CD4-positive, alpha-beta T cell treated with Interleukin-4 for 4 hours (primary cell): ENCODE measurements around the gene RAPH1.
"Not testable (repeated sequence)": the region's sequence is repeated elsewhere in the genome, so short reads cannot be mapped to it uniquely, and the experiment has no call there.

Experiments
- DNase-seq: peaks from one replicate; pipeline ENCODE4 v3.0.0-alpha.2; 2020

The RAPH1 gene

DNA sequence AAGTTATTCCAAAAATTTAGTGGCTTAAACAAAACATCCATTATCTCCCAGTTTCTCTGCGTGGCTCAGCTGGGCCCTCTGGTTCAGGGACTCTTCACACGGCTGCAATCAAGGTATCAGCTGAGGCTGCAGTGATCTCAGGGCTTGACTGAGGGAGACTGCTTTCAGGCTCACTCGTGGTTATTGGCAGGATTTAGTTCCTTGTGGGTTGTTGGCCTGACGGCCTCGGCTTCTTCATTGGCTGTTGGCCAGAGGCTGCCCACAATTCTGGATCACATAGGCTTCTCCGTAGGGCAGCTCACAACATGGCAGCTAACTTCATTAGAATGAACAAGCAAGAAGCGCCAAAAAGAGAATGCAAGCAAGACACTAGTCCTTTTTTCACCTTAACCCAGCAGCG lies 116.8 kb downstream of the RAPH1 start:
- no peak for DNase-seq

- DNase-seq: no peak
These were observed 121.3 kb downstream of the RAPH1 start for GRCh38 chr2:203413796-203414195.

DNA sequence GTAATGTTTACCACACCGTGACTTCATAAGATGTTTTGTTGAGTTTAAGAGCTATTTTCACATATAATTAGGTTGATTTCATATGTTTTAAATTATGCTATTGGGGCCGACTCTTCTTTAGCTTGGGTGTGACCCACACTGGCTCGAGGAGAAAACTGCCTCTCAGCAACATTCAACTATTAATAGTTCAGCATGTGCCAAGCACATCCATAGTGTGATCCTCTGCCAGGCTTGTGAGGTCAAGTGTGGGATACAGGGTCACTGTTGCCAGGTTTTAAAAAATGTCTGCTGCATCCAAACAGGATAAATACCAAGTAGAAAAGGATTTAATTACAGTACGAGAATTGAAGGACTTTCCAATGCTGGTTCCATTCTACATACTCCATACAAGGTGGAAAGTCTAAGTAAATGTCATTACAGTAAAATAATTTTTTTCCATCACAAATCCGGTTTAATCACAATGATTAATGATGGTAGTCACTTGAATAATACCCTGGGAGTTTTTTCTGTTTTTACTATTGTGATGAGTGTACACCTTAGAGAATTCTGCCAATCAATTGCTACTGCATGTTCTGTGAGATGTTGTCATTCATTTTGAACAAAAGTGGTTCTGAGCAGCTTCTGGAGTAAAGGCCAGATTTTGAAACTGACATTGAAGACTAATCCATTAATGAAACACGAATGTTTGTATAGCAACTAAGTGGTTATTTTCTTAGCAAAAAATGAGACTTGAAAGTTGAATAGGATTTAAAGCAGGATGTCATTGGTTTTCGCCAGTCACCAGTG lies 122.4 kb downstream of the RAPH1 start:
- DNase-seq: no peak

DNA sequence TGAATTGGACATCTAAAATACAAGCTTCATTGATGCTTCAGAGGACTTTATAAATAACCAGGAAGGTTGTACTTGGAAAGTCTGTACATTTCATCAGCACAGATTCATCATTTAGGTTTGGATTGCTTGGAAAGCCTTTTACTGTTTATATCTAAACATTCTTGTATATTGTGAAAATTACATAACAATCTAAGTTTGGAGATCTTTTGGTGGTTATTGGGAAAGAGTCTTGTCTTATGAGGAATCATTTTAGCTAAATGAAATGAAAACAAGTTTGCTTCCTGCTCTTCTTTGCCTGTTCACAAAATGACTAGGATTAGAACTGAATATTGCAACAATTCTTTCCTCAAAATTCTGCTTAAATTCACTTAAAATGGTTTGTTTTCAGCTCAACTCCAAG lies 127.6 kb downstream of the RAPH1 start:
- no peak for DNase-seq

DNA sequence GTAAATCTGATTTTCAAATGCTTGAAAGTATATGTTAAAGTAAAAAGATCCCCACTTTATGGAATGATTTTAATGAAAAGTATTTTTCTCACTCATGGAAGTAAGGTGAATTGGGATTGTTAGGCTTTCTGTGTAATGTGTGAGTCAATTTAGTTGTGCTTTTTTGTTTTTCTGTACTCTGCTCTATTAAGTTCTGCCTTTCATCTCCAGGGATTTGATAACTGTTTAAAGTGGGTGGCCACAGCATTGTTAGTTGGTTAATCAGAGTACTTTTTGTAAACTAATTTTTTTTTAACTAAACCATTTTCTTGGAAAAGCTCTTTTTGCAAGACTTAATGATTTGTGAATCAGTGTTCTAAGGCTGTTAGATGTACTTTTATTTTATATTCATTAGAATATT lies 130.1 kb downstream of the RAPH1 start:
- DNase-seq: no peak

GRCh38 chr2:203400805-203401585 lies 134.1 kb downstream of the RAPH1 start:
- no peak for DNase-seq

DNA sequence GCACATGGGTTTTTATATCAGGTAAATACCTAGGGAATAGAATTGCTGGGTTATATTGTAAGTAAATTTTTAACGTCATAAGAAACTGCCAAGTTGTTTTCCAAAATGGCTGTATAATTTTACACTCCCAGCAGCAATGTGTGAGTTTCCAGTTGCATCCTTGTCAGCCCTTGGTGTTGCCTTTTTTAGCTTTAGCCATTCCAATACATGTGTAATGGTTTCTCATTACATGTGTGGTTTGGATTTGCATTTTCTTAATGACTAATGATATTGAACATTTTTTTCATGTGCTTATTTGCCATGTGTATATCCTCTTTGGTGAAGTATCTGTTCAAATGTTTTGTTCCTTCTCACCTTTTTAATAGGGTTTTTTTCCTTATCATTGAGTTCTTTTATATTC lies 136.1 kb downstream of the RAPH1 start:
- no peak for DNase-seq

DNA sequence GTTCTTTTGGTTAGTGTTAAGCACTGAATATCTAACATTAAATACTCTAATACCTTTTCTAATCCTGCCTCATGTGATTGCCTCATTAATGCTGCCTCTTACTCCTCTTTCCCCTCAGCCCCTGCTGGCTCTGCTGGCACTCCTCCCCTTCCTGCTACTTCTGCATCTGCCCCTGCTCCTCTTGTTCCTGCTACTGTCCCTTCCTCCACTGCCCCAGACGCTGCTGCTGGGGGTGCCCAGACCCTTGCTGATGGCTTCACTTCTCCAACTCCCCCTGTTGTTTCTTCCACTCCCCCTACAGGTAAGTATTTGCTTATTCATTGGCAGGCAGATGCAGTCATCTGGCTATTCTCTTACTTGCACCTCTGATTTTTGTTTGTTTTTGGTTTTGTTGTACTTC lies 138.4 kb downstream of the RAPH1 start:
- no peak for DNase-seq

GRCh38 chr2:203395858-203396257 lies 139.2 kb downstream of the RAPH1 start:
- DNase-seq: no peak

DNA sequence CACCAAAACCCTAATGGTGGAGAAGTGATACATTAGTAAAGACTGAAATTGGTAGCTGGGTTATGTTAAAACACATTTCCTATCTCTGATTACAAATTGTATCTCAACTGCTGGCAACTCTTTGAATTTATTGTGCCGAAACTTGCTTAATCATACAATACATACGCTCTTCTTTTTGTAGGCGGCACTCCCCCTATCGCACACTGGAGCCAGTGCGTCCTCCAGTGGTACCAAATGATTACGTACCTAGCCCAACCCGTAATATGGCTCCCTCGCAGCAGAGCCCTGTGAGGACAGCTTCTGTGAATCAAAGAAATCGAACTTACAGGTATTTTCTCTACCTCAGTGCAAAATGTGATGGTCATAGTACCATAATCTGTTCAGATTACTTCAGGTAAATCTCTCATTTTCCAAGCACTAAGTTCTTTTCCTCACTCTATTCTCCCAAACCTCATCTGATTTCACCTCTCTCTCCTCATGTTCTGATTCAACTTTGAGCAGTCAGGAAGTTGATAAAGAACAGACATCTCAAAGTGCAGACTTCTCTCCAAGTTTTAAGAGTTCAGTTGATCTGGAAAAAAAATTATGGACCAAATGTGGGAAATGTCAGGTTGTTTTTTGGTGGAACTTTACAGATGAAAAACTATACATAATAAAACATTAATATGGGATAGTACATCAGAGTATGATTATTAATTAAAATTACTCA lies 140.4 kb downstream of the RAPH1 start:
- DNase-seq: no peak

- not testable (repeated sequence) for DNase-seq
These were observed 146.9 kb downstream of the RAPH1 start for GRCh38 chr2:203388153-203388552.

- no peak for DNase-seq
These were observed 152.1 kb downstream of the RAPH1 start for GRCh38 chr2:203383038-203383437.

DNA sequence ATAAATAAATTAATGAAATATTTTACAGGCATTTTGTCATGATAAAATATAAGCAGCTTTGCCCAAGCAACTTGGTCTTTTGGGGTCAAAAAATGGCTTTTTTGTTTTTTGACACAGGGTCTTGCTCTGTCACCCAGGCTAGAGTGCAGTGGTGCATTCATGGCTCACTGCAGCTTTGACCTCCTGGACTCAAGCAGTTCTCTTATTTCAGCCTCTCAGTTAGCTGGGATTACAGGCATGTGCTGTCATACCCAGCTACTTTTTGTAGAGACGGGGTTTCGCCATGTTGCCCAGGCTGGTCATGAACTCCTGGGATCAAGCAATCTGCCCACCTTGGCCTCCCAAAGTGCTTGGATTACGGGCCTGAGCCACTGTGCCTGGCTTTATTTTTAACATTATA lies 155.9 kb downstream of the RAPH1 start:
- DNase-seq: no peak

DNA sequence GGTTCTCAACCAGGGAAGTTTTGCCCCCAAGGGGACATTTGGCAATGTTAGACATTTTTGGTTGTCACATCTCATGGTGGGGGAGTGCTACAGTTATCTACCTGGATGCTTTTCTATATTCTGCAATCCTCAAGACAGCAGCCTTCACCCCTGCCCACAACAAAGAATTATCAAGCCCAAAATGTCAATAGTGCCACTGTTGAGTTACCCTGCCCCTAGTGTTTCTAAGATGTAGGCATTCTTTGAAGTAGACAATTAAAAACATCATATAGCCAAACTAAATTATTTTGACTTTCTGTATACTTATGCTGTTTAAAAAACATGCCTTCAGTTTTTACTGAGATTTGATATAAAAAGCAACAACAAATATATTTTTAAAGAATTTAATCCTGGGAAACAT lies 158.9 kb downstream of the RAPH1 start:
- DNase-seq: no peak

DNA sequence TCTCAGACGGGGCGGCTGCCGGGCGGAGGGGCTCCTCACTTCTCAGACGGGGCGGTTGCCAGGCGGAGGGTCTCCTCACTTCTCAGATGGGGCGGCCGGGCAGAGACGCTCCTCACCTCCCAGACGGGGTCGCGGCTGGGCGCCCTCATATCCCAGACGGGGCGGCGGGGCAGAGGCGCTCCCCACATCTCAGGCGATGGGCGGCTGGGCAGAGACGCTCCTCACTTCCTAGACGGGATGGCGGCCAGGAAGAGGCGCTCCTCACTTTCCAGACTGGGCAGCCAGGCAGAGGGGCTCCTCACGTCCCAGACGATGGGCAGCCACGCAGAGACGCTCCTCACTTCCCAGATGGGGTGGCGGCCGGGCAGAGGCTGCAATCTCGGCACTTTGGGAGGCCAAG lies 162.4 kb downstream of the RAPH1 start:
- DNase-seq: not testable (repeated sequence)

DNA sequence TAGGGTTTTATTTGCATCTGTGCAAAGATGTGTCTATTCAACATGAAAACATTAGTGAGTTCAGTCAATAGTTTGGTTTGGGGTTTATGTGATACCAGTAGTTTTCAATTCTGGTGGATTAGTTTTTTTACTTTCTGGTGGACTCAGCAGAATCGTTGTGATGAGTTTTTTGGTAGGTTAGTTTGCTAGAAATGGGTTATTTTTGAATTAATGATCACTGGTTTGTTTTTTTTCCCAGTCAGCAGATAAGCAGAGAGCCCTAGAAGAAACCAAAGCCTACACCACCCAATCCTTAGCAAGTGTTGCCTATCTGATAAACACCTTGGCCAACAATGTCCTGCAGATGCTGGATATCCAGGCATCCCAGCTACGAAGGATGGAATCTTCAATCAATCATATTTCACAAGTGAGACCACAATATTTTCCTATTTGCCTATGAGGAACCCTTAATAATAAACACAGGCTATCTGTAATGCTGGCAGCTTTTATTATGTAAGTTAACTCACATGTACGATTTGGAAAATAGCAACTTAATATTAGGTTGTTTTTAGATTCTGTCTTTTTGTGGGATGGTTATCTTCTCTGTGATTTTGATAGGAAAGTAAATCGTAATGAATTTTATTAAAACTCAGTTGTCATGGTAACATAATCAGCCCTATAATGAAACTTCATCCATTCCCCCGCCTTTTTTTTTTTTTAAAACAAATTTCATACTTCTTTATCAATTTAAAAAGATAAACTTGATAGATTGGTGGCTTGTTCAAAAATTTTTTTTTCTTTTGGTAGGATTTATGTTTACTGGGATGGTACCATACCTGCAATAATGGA lies 168.2 kb downstream of the RAPH1 start:
- DNase-seq: no peak

DNA sequence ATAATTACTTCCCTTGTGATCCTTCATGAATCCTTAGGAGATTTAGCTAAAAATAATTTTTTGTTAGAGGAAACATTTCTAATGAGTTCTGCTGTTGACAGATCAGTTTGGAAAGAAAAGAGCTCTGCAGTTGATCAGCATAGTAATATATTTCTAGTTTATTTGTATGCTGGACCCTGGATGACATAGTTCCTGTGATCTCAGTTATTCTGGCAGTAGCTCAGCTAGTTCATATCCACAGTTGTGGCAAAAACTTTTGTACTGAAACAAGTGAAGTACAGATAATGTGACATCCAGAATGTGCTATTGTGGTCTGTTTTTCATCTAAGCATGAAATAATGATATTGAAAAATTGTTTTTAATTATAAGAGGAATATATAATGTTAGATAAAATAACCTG lies 173.2 kb downstream of the RAPH1 start:
- no peak for DNase-seq

DNA sequence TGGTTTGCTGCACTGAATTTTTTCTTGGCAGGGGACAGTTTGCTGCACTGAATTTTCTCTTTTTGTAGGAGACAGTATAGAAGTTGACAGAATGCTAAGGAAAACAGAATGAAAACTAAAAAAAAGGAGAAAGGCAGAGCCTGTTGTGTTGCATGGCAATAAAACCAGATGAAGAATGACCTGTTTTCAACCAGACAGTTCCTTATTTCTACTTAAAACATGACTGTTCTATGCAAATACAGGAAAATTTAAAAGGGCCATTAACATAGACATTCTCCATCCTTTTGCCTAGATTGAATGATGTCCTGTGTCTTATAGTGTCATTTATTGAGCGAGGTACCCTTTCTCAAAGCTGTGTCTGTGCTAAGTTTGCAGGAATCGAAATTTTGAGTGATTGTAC lies 173.6 kb downstream of the RAPH1 start:
- DNase-seq: no peak

DNA sequence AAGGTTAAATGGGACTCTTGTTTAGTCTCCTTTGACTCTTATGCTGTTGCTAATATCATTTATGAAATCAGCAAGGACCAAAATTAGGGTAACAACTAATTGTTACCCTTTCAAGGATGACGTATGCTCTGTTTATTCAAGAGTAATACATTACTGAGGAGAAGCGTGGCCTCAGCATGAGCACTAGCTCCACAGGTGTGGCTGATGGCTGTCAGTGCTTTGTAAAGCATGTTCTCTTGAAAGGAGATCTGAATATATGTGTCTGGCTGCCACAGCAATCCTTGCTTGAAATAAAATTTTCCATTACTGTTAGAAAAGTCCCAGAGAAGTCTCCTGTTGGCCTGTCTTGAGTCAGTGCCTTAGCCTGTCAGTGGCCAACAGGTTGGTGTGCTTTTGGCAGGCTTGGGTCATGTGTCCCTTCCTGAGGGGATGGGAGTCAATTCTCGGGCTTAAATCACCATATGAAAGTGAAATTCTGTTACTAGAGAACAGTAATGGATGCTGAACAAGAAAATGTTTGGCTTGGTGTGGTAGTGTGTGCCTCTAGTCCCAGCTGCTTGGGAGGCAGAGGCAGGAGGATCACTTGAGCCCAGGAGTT lies 174.2 kb downstream of the RAPH1 start:
- no peak for DNase-seq

- DNase-seq: no peak
These were observed 175.7 kb downstream of the RAPH1 start for GRCh38 chr2:203359450-203359849.

DNA sequence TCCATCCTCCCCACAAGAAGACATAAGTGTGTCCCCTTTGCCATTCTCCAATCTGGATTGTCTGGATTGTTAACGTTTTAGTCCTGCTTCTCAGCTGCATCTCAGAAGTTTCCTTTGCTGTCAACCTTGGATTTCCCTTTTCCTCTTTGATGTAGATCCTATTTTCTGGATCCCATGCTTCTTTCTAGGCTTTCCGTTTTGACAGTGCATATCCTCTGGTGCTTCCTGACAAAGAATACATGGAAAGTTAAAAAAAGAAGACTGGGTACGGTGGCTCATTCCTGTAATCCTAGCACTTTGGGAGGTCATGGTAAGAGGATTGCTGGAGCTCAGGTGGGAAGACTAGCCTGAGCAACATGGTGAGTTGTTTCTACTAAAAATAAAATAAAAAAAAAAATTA lies 180.1 kb downstream of the RAPH1 start:
- DNase-seq: no peak

GRCh38 chr2:203352604-203353255 lies 182.4 kb downstream of the RAPH1 start:
- DNase-seq: no peak
